Measurements from ENCODE around the gene CDH4. TPM values are rescaled to one million over a fixed set of nuclear protein-coding genes. Genes with fewer than 3 reads are reported as not detected.

CDH4 gene
- total and polyA plus RNA-seq, 4 donors, result 0.06 to 0.10 TPM; not detected in 2

GRCh38 chr20:61297986-61298385 is 45.9 kb downstream of the CDH4 start:
- 89 to 90% methylated on average over 17 of the region's 17 CpGs for WGBS, 2 donors
- H3K4me3 ChIP-seq (ENCODE audit: low read length in 2 of 2), result no peak overlapping the region
- H3K27me3 ChIP-seq (ENCODE audit: control insufficient read depth in 1 of 2, insufficient read depth in 2 of 2, low read length in 1 of 2), result no peaks in the 10 kb centered on the region
- ATAC-seq (ENCODE audit: low FRiP score), result no peak
- intact Hi-C loops (cut with DNase I), result no loop called here
- no peaks in the 10 kb centered on the region for H3K9me3 ChIP-seq (ENCODE audit: control insufficient read depth, low read length)
- no peak overlapping the region for H3K27ac ChIP-seq (ENCODE audit: low read depth in 1 of 2, low read length in 2 of 2)
- H3K36me3 ChIP-seq (ENCODE audit: control insufficient read depth in 1 of 2, insufficient read depth in 2 of 2, low read length in 1 of 2), result no peaks in the 10 kb centered on the region
- no peak for DNase-seq
- H3K4me1 ChIP-seq (ENCODE audit: control insufficient read depth in 1 of 2, insufficient read depth in 2 of 2, low read length in 2 of 2), result no peaks in the 10 kb centered on the region

DNA sequence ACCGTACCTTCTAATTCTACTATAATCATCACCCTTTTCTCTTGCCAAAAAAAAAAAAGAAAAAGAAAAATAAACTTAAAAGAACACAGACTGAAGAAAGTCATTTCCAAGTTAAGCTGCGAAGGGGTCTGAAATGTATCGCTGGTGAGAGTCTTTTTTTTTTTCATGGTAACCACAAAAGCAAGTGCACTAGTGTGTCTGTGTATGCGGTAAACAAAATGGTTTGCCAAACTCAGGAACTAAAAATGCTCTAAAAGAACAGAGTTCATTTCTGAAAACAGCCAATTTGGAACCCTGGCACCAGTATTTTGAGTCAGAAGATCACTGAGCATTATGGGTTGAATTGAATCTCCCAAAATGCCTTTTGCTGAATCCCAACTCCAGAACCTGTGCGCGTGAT is 46.6 kb downstream of the CDH4 start:
- no peaks in the 10 kb centered on the region for H3K36me3 ChIP-seq (ENCODE audit: control insufficient read depth in 1 of 2, insufficient read depth in 2 of 2, low read length in 1 of 2)
- no peaks in the 10 kb centered on the region for H3K9me3 ChIP-seq (ENCODE audit: control insufficient read depth, low read length)
- H3K27me3 ChIP-seq (ENCODE audit: control insufficient read depth in 1 of 2, insufficient read depth in 2 of 2, low read length in 1 of 2), result no peaks in the 10 kb centered on the region
- DNase-seq (no peak), ATAC-seq (ENCODE audit: low FRiP score) (no peak)
- 59 to 71% methylated on average over 6 of the region's 6 CpGs for WGBS, 2 donors
- H3K4me3 ChIP-seq (ENCODE audit: low read length in 2 of 2), result no peak overlapping the region
- no peak overlapping the region for H3K27ac ChIP-seq (ENCODE audit: low read depth in 1 of 2, low read length in 2 of 2)
- H3K4me1 ChIP-seq (ENCODE audit: control insufficient read depth in 1 of 2, insufficient read depth in 2 of 2, low read length in 2 of 2), result no peaks in the 10 kb centered on the region
- intact Hi-C loops (cut with DNase I), result no loop called here

DNA sequence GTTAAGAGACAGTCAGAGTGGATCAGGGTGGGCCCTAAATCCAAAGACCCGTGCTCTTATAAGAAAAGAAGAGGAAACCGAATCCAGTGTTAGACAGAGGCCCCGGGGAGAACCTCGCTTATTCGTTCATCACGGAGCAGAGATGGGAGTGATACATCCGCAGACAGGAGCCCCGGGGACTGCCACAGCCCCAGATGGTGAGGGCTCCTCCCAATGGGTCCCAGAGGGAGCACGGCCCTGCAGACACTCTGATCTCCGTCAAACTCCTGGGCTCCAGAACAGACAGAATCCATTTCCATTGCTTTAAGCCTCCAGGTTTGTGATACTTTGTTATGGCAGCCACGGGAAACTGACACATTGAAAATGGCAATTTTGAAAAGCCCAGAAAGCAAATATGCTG is 47.0 kb downstream of the CDH4 start:
- DNase-seq (no peak), ATAC-seq (ENCODE audit: low FRiP score) (no peak)
- 56 to 70% methylated on average over 11 of the region's 11 CpGs for WGBS, 2 donors
- no peaks in the 10 kb centered on the region for H3K4me1 ChIP-seq (ENCODE audit: control insufficient read depth in 1 of 2, insufficient read depth in 2 of 2, low read length in 2 of 2)
- H3K9me3 ChIP-seq (ENCODE audit: control insufficient read depth, low read length), result no peaks in the 10 kb centered on the region
- no peak overlapping the region for H3K4me3 ChIP-seq (ENCODE audit: low read length in 2 of 2)
- H3K36me3 ChIP-seq (ENCODE audit: control insufficient read depth in 1 of 2, insufficient read depth in 2 of 2, low read length in 1 of 2), result no peaks in the 10 kb centered on the region
- no peaks in the 10 kb centered on the region for H3K27me3 ChIP-seq (ENCODE audit: control insufficient read depth in 1 of 2, insufficient read depth in 2 of 2, low read length in 1 of 2)
- intact Hi-C loops (cut with DNase I), result no loop called here
- no peak overlapping the region for H3K27ac ChIP-seq (ENCODE audit: low read depth in 1 of 2, low read length in 2 of 2)

GRCh38 chr20:61299618-61300017 is 47.6 kb downstream of the CDH4 start:
- Histone ChIP-seq H3K4me1 (ENCODE audit: control insufficient read depth in 1 of 2, insufficient read depth in 2 of 2, low read length in 2 of 2) (no peaks in the 10 kb centered on the region), H3K36me3 (ENCODE audit: control insufficient read depth in 1 of 2, insufficient read depth in 2 of 2, low read length in 1 of 2) (no peaks in the 10 kb centered on the region), H3K27me3 (ENCODE audit: control insufficient read depth in 1 of 2, insufficient read depth in 2 of 2, low read length in 1 of 2) (no peaks in the 10 kb centered on the region), H3K9me3 (ENCODE audit: control insufficient read depth, low read length) (no peaks in the 10 kb centered on the region), H3K4me3 (ENCODE audit: low read length in 2 of 2) (no peak overlapping the region), H3K27ac (ENCODE audit: low read depth in 1 of 2, low read length in 2 of 2) (no peak overlapping the region)
- intact Hi-C loops (cut with DNase I), result no loop called here
- WGBS, 2 donors, result 10 to 19% methylated on average over 7 of the region's 7 CpGs
- no peak for DNase-seq
- ATAC-seq (ENCODE audit: low FRiP score), result no peak

- no peaks in the 10 kb centered on the region for H3K36me3 ChIP-seq (ENCODE audit: control insufficient read depth in 1 of 2, insufficient read depth in 2 of 2, low read length in 1 of 2)
- no peaks in the 10 kb centered on the region for H3K27me3 ChIP-seq (ENCODE audit: control insufficient read depth in 1 of 2, insufficient read depth in 2 of 2, low read length in 1 of 2)
- ATAC-seq (ENCODE audit: low FRiP score), result no peak
- WGBS, 2 donors, result 72 to 79% methylated on average over 14 of the region's 14 CpGs
- H3K9me3 ChIP-seq (ENCODE audit: control insufficient read depth, low read length), result no peaks in the 10 kb centered on the region
- intact Hi-C loops (cut with DNase I), result no loop called here
- no peak for DNase-seq
- no peak overlapping the region for H3K4me3 ChIP-seq (ENCODE audit: low read length in 2 of 2)
- H3K27ac ChIP-seq (ENCODE audit: low read depth in 1 of 2, low read length in 2 of 2), result no peak overlapping the region
- H3K4me1 ChIP-seq (ENCODE audit: control insufficient read depth in 1 of 2, insufficient read depth in 2 of 2, low read length in 2 of 2), result no peaks in the 10 kb centered on the region
Observed at GRCh38 chr20:61300293-61300692, 48.2 kb downstream of the CDH4 start.

- Histone ChIP-seq H3K4me1 (ENCODE audit: control insufficient read depth in 1 of 2, insufficient read depth in 2 of 2, low read length in 2 of 2) (no peaks in the 10 kb centered on the region), H3K4me3 (ENCODE audit: low read length in 2 of 2) (no peak overlapping the region), H3K9me3 (ENCODE audit: control insufficient read depth, low read length) (no peaks in the 10 kb centered on the region), H3K27me3 (ENCODE audit: control insufficient read depth in 1 of 2, insufficient read depth in 2 of 2, low read length in 1 of 2) (no peaks in the 10 kb centered on the region), H3K36me3 (ENCODE audit: control insufficient read depth in 1 of 2, insufficient read depth in 2 of 2, low read length in 1 of 2) (no peaks in the 10 kb centered on the region), H3K27ac (ENCODE audit: low read depth in 1 of 2, low read length in 2 of 2) (no peak overlapping the region)
- intact Hi-C loops (cut with DNase I), result no loop called here
- ATAC-seq (ENCODE audit: low FRiP score) (no peak), DNase-seq (no peak)
- 56 to 63% methylated on average over 10 of the region's 10 CpGs for WGBS, 2 donors
Observed at GRCh38 chr20:61300709-61301108, 48.6 kb downstream of the CDH4 start.

DNA sequence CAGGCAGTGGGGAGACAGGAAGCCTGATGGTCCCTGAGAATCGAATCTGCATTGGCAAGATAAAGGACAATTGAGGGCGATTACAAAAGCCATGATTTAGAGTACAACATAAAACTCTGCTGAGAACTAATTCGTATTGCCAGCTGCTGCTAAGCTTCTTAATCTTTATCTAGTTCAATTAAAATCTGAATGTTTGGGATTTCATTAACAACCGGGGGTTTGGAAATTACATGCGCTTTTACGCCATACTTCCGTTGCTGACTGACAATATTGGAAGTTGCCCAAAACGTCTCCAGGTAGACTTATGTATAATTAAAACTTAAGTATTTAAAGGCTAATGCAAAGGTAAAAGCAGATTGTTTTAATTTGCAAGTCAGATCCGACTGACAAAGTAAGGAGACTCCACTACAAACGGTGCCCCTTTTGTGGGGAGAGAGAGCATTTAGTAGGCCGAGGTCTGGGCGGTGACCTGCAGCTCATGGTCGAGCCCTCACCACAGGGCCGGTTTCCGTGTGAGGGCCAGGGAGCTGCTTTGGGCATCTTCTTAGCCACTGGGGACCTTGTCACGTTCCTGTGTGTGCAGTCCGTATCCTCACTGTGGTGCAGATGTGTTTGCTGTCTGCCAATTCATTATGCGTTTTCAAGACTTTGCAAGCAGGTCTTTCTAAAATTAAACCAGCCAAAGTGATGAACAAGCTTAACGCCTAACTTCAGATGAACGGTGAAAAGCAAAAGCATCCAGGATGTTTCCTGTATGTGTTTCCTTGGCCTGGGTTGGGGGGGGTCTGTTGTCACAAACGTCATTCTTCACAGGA is 49.9 kb downstream of the CDH4 start:
- intact Hi-C loops (cut with DNase I), result no loop called here
- Histone ChIP-seq H3K36me3 (ENCODE audit: control insufficient read depth in 1 of 2, insufficient read depth in 2 of 2, low read length in 1 of 2) (no peaks in the 10 kb centered on the region), H3K9me3 (ENCODE audit: control insufficient read depth, low read length) (no peaks in the 10 kb centered on the region), H3K4me1 (ENCODE audit: control insufficient read depth in 1 of 2, insufficient read depth in 2 of 2, low read length in 2 of 2) (no peaks in the 10 kb centered on the region), H3K27me3 (ENCODE audit: control insufficient read depth in 1 of 2, insufficient read depth in 2 of 2, low read length in 1 of 2) (no peaks in the 10 kb centered on the region), H3K27ac (ENCODE audit: low read depth in 1 of 2, low read length in 2 of 2) (no peak overlapping the region), H3K4me3 (ENCODE audit: low read length in 2 of 2) (no peak overlapping the region)
- ATAC-seq (ENCODE audit: low FRiP score) (no peak), DNase-seq (no peak)
- 75 to 76% methylated on average over 21 of the region's 21 CpGs for WGBS, 2 donors

- no peaks in the 10 kb centered on the region for H3K36me3 ChIP-seq (ENCODE audit: control insufficient read depth in 1 of 2, insufficient read depth in 2 of 2, low read length in 1 of 2)
- ATAC-seq (ENCODE audit: low FRiP score) (no peak), DNase-seq (no peak)
- no peaks in the 10 kb centered on the region for H3K9me3 ChIP-seq (ENCODE audit: control insufficient read depth, low read length)
- no peaks in the 10 kb centered on the region for H3K27me3 ChIP-seq (ENCODE audit: control insufficient read depth in 1 of 2, insufficient read depth in 2 of 2, low read length in 1 of 2)
- H3K4me1 ChIP-seq (ENCODE audit: control insufficient read depth in 1 of 2, insufficient read depth in 2 of 2, low read length in 2 of 2), result no peaks in the 10 kb centered on the region
- WGBS, 2 donors, result 78 to 88% methylated on average over 6 to 8 of the region's 8 CpGs
- H3K27ac ChIP-seq (ENCODE audit: low read depth in 1 of 2, low read length in 2 of 2), result no peak overlapping the region
- intact Hi-C loops (cut with DNase I), result no loop called here
- no peak overlapping the region for H3K4me3 ChIP-seq (ENCODE audit: low read length in 2 of 2)
Observed at GRCh38 chr20:61303217-61303616, 51.2 kb downstream of the CDH4 start.

GRCh38 chr20:61303675-61304074 is 51.6 kb downstream of the CDH4 start:
- intact Hi-C loops (cut with DNase I), result no loop called here
- DNase-seq (no peak), ATAC-seq (ENCODE audit: low FRiP score) (no peak)
- no peaks in the 10 kb centered on the region for H3K4me1 ChIP-seq (ENCODE audit: control insufficient read depth in 1 of 2, insufficient read depth in 2 of 2, low read length in 2 of 2)
- 53 to 58% methylated on average over 12 of the region's 12 CpGs for WGBS, 2 donors
- H3K9me3 ChIP-seq (ENCODE audit: control insufficient read depth, low read length), result no peaks in the 10 kb centered on the region
- H3K4me3 ChIP-seq (ENCODE audit: low read length in 2 of 2), result no peak overlapping the region
- no peaks in the 10 kb centered on the region for H3K36me3 ChIP-seq (ENCODE audit: control insufficient read depth in 1 of 2, insufficient read depth in 2 of 2, low read length in 1 of 2)
- no peaks in the 10 kb centered on the region for H3K27me3 ChIP-seq (ENCODE audit: control insufficient read depth in 1 of 2, insufficient read depth in 2 of 2, low read length in 1 of 2)
- no peak overlapping the region for H3K27ac ChIP-seq (ENCODE audit: low read depth in 1 of 2, low read length in 2 of 2)
